CD4-positive, alpha-beta T cell treated with Interleukin-10 for 1 hour (primary cell): Measurements from ENCODE around the gene QSOX2.

ENCODE experiments used
- DNase-seq: peaks from one replicate; pipeline ENCODE4 v3.0.0-alpha.2; 2020

QSOX2 gene

GRCh38 chr9:136201609-136202453, 43.8 kb downstream of the QSOX2 start:
- DNase-seq = no peak

DNA sequence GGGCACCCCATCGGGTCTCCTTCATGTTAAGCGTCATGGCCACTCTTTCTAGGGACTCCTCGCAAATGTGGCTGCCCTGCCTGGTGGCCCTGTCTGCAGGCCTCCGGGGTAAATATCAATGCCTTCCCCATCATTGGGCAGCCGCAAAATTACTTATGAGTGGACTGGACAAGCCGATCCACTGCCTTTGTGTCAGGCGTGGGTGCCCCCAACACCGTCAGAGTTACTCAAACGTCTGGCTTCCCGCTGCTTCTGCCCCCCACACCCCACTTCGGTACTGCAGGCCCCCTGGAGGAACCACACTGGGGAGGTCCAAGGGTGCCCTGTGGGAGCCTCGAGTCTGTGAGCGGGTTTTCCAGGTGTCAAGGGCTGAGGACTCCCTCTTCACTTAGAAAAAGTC, 44.4 kb downstream of the QSOX2 start:
- DNase-seq = no peak

GRCh38 chr9:136200424-136200823, 45.2 kb downstream of the QSOX2 start:
- DNase-seq = no peak

- DNase-seq = no peak
Measured at GRCh38 chr9:136199391-136200288, 46.0 kb downstream of the QSOX2 start.

DNA sequence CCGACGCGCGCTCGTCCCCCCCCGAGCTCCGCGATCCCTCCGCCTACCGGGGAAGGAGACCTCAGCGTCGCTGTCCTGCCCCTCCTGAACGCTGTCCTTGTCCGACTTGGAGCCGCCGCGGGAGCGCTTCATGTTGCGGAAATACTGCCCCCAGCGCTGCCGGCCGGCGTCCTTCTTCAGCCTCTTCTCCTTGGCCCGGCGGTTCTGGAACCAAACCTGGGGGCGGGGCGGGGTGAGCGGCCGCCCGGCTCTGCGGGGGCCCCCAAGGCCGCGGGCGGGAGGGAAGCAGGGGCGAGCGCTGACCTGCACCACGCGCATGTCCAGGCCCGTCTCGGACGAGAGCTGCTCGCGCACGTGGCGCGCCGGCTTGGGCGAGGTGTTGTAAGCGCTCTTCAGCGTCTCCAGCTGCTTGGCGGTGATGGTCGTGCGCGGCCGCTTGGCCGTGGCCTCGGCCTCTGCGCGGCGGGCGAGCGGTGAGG, 47.0 kb downstream of the QSOX2 start:
- DNase-seq = no peak

DNA sequence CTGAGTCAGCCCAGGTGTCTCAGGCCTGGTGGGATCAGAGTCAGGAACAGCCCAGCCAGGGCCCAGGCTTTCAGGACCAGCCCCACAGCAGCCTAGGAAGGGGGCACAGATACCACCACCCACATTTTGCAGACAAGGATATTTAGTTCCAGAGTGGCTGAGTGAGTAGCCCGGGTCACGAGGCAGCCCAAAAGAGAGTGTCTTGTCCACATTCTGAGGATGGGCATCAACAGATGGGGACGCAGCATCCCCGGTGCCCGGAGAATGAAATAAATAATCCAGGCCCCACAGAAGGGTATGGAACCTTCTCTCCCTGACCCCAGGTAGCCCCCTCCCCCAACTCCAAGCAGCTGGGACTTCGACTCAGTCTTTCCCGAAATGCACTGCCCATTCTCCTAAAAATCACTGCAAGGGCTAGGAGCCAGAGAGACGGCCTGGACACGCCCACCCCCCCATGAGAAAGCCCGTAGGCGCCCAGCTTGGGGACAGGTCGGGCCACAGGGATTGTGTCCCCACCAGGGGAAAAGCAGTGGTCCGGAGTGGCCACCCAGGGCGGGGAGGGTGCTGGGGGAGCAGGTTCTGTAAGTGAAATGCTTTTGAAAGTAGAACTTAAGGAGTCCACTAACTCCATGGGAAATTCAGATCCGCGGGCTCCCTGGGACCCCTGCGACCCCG, 47.5 kb downstream of the QSOX2 start:
- no peak for DNase-seq

DNA sequence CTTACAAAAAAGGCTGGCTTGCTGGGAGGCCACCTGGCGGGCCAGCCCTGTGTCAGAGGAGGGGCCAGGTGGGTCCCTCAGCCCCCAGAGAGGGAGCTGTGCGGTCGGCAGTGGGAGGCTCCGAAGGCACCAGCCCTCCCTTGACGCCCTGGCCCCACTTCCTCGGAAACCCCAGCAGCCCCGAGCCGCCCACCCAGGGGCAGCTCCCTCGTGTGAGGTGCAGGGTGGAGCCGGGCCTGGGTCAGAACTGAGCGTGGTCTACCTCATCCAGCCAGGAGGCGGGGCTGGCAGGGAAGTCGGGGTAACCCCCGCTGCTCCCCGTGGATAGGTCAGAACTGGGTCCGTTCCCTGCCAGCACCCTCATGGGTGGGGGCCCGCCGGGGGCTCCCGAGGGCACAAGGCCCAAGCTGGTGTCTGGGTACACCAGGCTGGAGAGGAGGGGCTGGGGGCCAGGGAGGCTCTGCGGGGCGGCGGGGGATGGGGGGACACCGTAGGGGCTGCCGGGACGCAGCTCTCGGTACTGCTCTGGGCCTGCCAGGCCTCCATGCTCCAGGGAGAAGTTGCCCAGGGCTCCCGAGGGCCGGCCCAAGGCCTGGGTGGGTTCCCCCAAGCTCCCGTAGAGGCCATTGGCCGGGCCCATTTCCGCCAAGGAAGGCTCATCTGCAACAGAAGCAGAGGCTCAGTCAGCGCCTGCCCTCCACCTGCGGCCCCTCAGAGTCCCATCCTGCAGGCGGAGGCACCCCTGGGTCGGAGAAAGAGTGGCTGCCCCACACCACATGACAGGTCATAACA, 48.3 kb downstream of the QSOX2 start:
- DNase-seq = no peak

DNA sequence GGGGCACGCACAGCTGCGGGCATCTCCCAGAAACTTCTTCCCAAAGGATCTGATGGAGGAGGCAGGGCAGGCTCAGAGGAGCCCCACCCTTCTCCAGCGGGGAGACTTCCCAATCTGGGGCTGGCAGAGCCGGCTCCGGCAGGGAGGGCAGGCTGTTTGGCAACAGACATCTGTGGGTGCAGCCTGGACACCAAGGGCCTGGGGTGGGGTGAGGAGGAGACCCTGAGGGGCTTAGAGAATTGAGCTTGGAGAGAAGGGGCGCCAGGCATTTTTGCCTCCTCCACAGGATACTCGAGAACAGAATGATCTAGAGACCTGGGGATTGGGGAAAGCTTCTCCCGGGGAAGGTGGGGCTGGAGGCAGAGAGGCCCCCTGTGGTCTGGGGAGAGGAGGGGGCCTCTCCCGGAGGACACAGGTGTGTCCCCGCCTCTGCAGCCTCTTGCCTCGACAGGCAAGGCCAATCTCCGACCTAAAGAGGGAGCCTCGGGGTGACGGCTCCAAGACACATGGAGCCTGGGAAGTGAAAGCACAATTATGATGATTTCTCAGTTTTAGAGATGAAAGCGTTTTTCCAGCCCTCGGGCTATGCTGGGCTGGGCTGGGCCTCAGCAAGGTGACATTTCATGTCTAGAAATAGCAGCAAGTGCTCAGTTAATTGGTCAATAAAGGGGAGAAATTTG, 49.1 kb downstream of the QSOX2 start:
- DNase-seq = no peak

GRCh38 chr9:136194540-136194939, 51.1 kb downstream of the QSOX2 start:
- no peak for DNase-seq

DNA sequence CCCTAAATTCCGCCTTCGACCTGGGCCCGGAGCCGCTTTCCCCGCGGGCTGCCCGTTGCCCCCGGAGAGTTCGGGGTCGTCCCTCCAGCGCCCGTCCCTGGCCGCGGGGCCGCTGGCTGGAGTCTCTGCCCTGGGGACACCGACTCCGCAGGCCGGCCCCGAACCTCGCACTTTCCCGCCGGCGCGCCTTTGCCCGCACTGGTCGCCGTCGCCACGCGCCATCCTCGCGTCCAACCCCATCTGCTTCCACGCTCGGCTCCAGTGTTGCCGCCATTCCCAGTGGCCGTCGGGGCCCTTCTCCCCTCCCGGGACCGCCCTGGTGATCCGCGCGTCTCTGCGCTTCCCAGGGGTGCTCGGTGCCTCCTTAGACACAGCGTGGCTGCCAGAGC, 51.7 kb downstream of the QSOX2 start:
- no peak for DNase-seq

- DNase-seq = no peak
Measured at GRCh38 chr9:136193127-136193890, 52.3 kb downstream of the QSOX2 start.

DNA sequence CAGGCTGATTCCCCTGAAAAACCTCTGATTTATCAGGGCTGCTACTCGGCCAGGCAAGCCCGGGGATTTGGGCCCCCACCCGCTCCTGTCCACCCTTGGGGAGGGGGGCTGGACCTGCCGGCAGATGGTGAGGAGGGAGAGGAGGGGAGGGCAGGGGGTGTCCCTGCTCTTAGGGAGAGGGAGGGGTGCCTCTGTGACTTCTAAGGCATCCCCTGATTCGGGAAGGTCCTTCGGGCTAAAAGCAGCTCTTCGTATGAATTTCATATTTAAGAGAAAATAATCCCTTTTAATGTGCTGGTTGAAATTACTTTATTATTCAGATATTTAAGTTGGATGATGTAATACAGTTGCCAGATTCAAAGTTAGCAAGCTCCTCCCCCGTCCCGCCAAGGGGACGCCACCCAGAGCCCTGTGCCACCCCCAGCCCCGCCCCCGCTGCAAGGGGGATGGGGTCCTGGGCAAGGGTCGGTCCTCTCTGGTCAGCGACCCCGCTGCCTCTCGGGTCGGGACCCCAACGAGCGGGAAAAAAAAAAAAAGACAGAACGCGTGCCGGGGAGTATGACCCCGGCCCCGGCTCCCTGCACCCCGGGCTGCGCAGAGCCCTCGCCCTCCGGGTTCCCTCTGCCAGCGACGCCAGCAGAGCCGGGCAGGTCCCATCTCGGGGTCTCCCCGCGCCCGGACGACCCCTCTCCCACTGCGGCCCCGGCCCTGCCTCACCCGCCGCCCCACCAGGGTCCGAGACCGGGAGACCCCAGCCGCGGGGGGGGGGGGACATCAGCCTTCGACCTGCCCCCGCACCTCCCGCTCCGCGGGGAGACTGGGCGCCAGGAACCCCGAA, 53.1 kb downstream of the QSOX2 start:
- DNase-seq = no peak

DNA sequence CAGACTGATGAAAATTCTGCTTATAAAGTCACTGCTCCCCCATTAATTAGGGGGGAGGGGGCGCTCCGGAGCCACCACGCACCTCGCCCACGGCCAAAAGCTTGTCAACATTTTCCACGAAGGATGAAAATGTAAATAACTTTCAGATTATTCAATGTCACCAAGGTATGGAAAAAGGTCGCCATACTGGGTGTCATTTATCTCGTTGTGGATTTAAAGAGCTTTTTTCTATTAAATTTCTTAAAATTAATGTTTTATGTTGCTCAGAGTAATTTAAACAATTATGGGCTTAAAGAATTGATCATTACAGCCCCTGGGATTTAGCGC, 53.7 kb downstream of the QSOX2 start:
- no peak for DNase-seq

DNA sequence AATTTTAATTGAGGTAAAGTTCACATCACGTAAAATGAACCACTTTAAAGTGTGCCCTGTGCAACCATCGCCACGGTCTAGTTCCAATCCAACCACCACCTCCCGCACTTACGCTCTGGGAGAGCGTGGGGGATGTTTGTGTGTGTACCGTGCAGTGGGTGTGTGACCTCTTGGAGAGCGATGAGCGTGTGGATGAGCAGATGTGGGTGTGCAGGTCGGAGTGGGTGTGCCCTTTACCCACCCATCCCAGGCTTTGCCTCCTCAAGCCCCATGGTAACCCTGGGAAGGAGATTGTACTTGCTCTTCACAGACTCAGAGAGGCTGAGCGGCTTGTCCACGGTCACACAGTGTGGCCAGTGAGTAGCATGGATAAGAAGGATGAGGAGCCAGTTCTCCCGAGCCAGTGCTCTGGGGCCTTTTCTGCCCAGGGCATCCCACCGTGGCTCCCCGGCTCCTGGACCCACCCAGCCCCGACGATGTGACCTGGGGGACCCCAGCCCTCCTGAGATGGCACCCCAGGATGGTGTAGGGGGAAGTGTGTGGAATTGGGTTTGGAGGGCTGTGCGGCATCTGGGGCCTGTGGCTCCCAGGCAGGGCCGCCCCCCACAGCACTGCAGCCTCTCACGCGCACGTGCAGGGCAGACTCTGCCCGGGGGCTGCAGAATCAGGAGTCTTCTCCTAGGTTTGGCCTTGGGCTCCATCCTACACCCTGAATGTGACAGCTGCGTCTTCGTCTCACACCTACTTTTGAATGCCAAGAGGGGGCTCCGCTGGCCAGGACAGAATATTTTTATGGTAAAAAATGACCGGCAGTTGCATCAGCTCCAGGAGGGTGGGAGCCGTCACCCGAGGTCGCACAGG, 54.3 kb downstream of the QSOX2 start:
- no peak for DNase-seq

DNA sequence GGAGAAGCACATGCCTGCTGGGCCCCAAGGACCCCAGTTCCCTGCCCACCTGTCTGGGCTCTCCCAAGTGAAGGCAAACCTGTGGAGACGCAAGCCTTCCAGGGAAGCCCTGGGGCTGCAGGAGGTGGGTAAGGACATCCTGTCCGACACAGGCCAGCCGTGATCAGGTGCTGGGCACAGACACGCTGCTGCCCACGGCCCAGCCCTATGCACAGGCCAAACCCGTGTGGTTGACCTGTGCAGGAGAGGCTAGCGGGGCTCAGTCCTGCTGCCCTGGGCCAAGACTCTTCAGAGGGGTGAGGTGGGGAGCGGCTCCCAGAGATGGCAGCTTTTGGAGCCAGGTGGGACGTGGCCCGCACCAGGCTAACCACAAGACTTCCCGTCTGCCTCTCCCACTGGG, 55.0 kb downstream of the QSOX2 start:
- no peak for DNase-seq

DNA sequence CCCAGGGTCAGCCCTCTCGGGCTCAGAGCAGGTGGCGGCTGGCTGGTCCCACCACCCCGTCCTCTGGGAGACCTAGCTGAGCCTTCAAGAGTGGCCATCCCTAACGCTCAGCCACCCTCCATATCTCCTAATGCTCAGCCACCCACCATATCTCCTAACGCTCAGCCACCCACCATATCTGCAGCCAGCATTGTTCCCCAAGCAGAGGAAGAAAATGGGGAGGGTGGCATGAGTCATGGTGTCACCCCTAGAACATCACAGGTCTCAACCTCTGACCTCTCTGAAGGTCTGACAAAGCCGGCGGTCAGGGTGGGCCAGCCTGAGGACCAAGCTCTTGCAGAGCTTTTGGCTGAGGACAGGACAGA, 55.4 kb downstream of the QSOX2 start:
- no peak for DNase-seq

DNA sequence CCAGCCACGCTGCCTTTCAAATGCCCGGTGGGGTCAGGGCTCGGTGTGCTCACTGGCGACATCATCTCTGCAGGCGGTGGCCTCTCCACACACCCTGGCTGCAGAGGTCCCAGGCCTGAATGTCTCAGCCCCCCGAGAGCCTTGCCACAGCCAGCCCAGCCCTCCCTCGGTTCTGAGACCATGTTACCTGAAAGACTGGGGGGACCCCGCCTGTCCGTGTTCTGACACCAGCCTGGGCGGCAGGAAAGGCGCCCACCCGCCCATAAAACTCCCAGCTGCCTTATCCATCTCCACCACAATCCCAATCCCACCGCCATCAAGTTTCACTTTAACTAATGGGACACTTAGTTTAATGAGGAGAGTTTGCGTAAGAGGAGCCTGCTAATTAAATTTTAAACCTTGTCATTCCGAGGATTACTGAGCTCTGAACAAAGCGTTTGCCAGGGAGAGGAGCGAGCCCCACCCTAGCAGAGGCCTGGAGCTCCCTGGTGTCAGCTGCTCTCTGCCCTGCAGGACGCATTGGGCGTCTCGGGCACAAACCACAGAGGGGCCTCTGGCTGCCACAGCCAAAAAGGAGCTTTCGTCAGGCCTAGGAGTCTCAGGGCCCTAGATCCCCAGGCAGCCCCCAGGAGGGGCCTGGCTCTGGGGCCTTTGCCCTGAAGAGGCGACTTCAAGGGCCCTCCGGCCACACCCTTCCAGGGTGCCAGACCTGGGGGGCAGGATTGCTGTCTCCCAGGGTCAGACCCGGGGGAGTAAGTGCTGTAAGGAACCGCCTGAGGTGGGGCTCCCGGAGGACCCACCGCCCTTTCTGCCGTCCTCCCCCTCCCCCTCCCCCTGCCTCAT, 56.0 kb downstream of the QSOX2 start:
- no peak for DNase-seq
